ENCODE results near the gene DUSP7. TPM values are rescaled to one million over a fixed set of nuclear protein-coding genes. Genes with fewer than 3 reads are reported as not detected.

Gene DUSP7
- total and polyA plus RNA-seq, 2 donors (not counting 3 experiments of a cell fraction or from before 2014, with no cell fraction given) = 29.2 to 37.7 TPM

- intact Hi-C loops (cut with micrococcal nuclease) (no loop called here), dilution Hi-C loops (cut with MboI; ENCODE audit: extremely low pct_ligation_motif_present, low sequenced_read_pairs) (no loop called here)
- Histone ChIP-seq H3K4me2 (ENCODE audit: insufficient read depth, low read length) (no peak overlapping the region), H3K36me3 (ENCODE audit: control insufficient read depth in 2 of 2, extremely low read depth in 1 of 2, insufficient read depth in 2 of 2, low read length in 2 of 2) (no peaks in the 10 kb centered on the region), H4K20me1 (replicated peaks; ENCODE audit: control insufficient read depth, extremely low read depth, insufficient read depth, low read length) (no peaks in the 10 kb centered on the region), H3K9me1 (replicated peaks; ENCODE audit: control insufficient read depth, extremely low read depth, insufficient read depth, low read length) (no peaks in the 10 kb centered on the region), H3K4me1 (ENCODE audit: control insufficient read depth, extremely low read depth, insufficient read depth, low read length) (peaks cover 43% of the 10 kb centered on the region), H3K27me3 (ENCODE audit: control insufficient read depth in 2 of 2, insufficient read depth in 2 of 2, low read length in 2 of 2) (no peaks in the 10 kb centered on the region), H3K9ac (replicated peaks; ENCODE audit: extremely low read depth, insufficient read depth, low read length) (no peak overlapping the region), H3K79me2 (ENCODE audit: control insufficient read depth, insufficient read depth, low read length) (no peaks in the 10 kb centered on the region), H3K4me3 (replicated peaks in 1 of 3; ENCODE audit: insufficient read depth in 1 of 3, low read depth in 1 of 3, low read length in 3 of 3) (no peak overlapping the region), H2AFZ (ENCODE audit: low read depth, low read length) (no peak overlapping the region), H3K9me3 (replicated peaks; ENCODE audit: control insufficient read depth, insufficient read depth, low read length) (no peaks in the 10 kb centered on the region), H3K27ac (ENCODE audit: insufficient read depth, low read depth, low read length) (no peak overlapping the region)
- FAIRE-seq (no peak), DNase-seq (ENCODE audit: low read depth, low spot score) (no peak)
- ChIA-PET CTCF (interaction anchor here (0.9 to 1.4 kb wide), 5 partner anchors 9 to 40 kb away, joined by 3 to 7 read pairs (median 5); no protein-coding TSS in a partner anchor), POLR2A (no interaction called here)
- no TSS peak for BruUV-seq (replicated peaks)
- TF ChIP-seq CTCF (IDR thresholded peaks at IDR 0.05; ENCODE audit: extremely low read depth in 1 of 2, insufficient read depth in 1 of 2, low read depth in 1 of 2, low read length in 2 of 2) (no peak), POLR2A (IDR thresholded peaks at IDR 0.05; ENCODE audit: low read depth, low read length) (no peak), EZH2 (IDR thresholded peaks at IDR 0.05; ENCODE audit: borderline replicate concordance, low read depth, low read length, severe bottlenecking) (no peak), GATA2 (IDR thresholded peaks at IDR 0.05; ENCODE audit: insufficient read depth, insufficient read length, low read depth, low read length) (no peak), MAX (IDR thresholded peaks at IDR 0.05; ENCODE audit: insufficient read depth, insufficient read length) (no peak), POLR2AphosphoS5 (IDR thresholded peaks at IDR 0.05; ENCODE audit: insufficient read depth, low read depth, low read length) (no peak), MYC (IDR thresholded peaks at IDR 0.05; ENCODE audit: low read depth, low read length) (no peak), JUN (IDR thresholded peaks at IDR 0.05; ENCODE audit: borderline replicate concordance, insufficient read depth, insufficient read length, low read depth) (no peak), FOS (IDR thresholded peaks at IDR 0.05; ENCODE audit: borderline replicate concordance, insufficient read depth, low read length) (no peak)
These were observed 36.5 kb upstream of the DUSP7 start for GRCh38 chr3:52092891-52093290.
